ENCODE data around the gene ADAM12.

The ADAM12 gene

GRCh38 chr10:126046831-126047230 lies 341.4 kb downstream of the ADAM12 start:
- no peak overlapping the region for H3K9ac ChIP-seq (ENCODE audit: insufficient read length, low read depth)
- TF ChIP-seq ZNF274 (IDR thresholded peaks at IDR 0.05; ENCODE audit: low read depth, low read length) (no peak), YY1 (IDR thresholded peaks at IDR 0.05; ENCODE audit: insufficient read depth, insufficient read length) (no peak), SUZ12 (IDR thresholded peaks at IDR 0.05; ENCODE audit: extremely low read depth, insufficient read depth, insufficient read length) (no peak)
- H3K4me1 ChIP-seq (ENCODE audit: insufficient read depth, insufficient read length) = no peaks in the 10 kb centered on the region
- H3K4me3 ChIP-seq (ENCODE audit: insufficient read length, low read depth) = no peak overlapping the region
- no peak for DNase-seq (ENCODE audit: low read depth, low spot score)
- no peaks in the 10 kb centered on the region for H3K9me3 ChIP-seq (ENCODE audit: insufficient read depth, low read length)
- no peaks in the 10 kb centered on the region for H3K27me3 ChIP-seq (ENCODE audit: insufficient read depth, insufficient read length)
- no peaks in the 10 kb centered on the region for H3K36me3 ChIP-seq (ENCODE audit: insufficient read depth, insufficient read length, low read length)

- H3K27me3 ChIP-seq (ENCODE audit: insufficient read depth, insufficient read length) = no peaks in the 10 kb centered on the region
- TF ChIP-seq SUZ12 (IDR thresholded peaks at IDR 0.05; ENCODE audit: extremely low read depth, insufficient read depth, insufficient read length) (no peak), ZNF274 (IDR thresholded peaks at IDR 0.05; ENCODE audit: low read depth, low read length) (no peak), YY1 (IDR thresholded peaks at IDR 0.05; ENCODE audit: insufficient read depth, insufficient read length) (no peak)
- H3K4me3 ChIP-seq (ENCODE audit: insufficient read length, low read depth) = no peak overlapping the region
- no peaks in the 10 kb centered on the region for H3K9me3 ChIP-seq (ENCODE audit: insufficient read depth, low read length)
- H3K36me3 ChIP-seq (ENCODE audit: insufficient read depth, insufficient read length, low read length) = no peaks in the 10 kb centered on the region
- DNase-seq (ENCODE audit: low read depth, low spot score) = no peak
- no peaks in the 10 kb centered on the region for H3K4me1 ChIP-seq (ENCODE audit: insufficient read depth, insufficient read length)
- no peak overlapping the region for H3K9ac ChIP-seq (ENCODE audit: insufficient read length, low read depth)
Measured at GRCh38 chr10:126045861-126046260, 342.4 kb downstream of the ADAM12 start.

DNA sequence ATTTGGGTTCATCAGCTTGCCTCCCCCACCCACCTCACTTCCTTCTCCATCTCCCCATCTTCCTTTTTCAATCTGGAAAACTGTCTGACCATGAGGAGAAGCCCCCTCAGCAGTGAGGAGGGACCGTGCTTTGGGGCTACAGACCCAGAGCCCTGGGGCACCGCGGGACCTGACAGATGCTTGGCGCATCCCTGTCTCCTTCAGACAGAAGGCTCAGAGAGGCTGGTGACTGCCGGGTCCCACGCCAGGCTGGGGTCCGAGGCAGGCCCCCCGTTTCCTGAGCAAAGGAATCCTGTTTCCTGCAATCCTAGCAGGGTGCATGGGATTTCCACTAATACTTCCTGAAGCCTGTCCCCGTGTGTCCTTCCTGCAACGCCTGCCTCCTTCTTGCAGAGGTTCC lies 344.9 kb downstream of the ADAM12 start:
- no peaks in the 10 kb centered on the region for H3K27me3 ChIP-seq (ENCODE audit: insufficient read depth, insufficient read length)
- no peaks in the 10 kb centered on the region for H3K4me1 ChIP-seq (ENCODE audit: insufficient read depth, insufficient read length)
- H3K9ac ChIP-seq (ENCODE audit: insufficient read length, low read depth) = no peak overlapping the region
- H3K36me3 ChIP-seq (ENCODE audit: insufficient read depth, insufficient read length, low read length) = no peaks in the 10 kb centered on the region
- no peak for TF ChIP-seq YY1 (IDR thresholded peaks at IDR 0.05; ENCODE audit: insufficient read depth, insufficient read length)
- DNase-seq (ENCODE audit: low read depth, low spot score) = no peak
- H3K4me3 ChIP-seq (ENCODE audit: insufficient read length, low read depth) = no peak overlapping the region
- H3K9me3 ChIP-seq (ENCODE audit: insufficient read depth, low read length) = no peaks in the 10 kb centered on the region

DNA sequence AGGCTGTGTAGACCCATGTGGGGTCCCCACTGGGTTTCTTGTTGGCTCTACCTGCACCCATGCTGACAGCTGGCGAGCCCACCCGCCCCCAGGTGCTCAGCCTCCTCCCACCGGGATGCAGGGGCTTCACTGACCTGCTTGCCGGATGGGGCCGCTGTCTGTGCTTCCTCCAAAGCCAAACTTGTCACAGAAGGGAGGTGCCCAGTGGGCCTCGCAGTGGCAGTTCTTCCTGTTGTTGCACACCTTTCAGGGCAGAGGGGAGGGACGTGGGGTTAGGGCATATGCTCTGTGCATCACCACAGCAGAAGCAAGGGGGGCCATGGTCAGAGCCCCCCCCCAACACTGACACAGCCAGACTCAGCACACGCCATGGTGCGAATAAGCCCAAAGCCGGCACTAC lies 345.4 kb downstream of the ADAM12 start:
- no peaks in the 10 kb centered on the region for H3K36me3 ChIP-seq (ENCODE audit: insufficient read depth, insufficient read length, low read length)
- no peak overlapping the region for H3K4me3 ChIP-seq (ENCODE audit: insufficient read length, low read depth)
- H3K9ac ChIP-seq (ENCODE audit: insufficient read length, low read depth) = no peak overlapping the region
- no peaks in the 10 kb centered on the region for H3K27me3 ChIP-seq (ENCODE audit: insufficient read depth, insufficient read length)
- H3K9me3 ChIP-seq (ENCODE audit: insufficient read depth, low read length) = no peaks in the 10 kb centered on the region
- TF ChIP-seq YY1 (IDR thresholded peaks at IDR 0.05; ENCODE audit: insufficient read depth, insufficient read length) = no peak
- TF ChIP-seq SUZ12 (IDR thresholded peaks at IDR 0.05; ENCODE audit: extremely low read depth, insufficient read depth, insufficient read length) = no peak
- no peak for TF ChIP-seq ZNF274 (IDR thresholded peaks at IDR 0.05; ENCODE audit: low read depth, low read length)
- no peak for DNase-seq (ENCODE audit: low read depth, low spot score)
- no peaks in the 10 kb centered on the region for H3K4me1 ChIP-seq (ENCODE audit: insufficient read depth, insufficient read length)

- Histone ChIP-seq H3K9ac (ENCODE audit: insufficient read length, low read depth) (no peak overlapping the region), H3K36me3 (ENCODE audit: insufficient read depth, insufficient read length, low read length) (no peaks in the 10 kb centered on the region), H3K4me3 (ENCODE audit: insufficient read length, low read depth) (no peak overlapping the region), H3K4me1 (ENCODE audit: insufficient read depth, insufficient read length) (peaks cover 2% of the 10 kb centered on the region), H3K9me3 (ENCODE audit: insufficient read depth, low read length) (no peaks in the 10 kb centered on the region), H3K27me3 (ENCODE audit: insufficient read depth, insufficient read length) (no peaks in the 10 kb centered on the region)
- DNase-seq (ENCODE audit: low read depth, low spot score) = no peak
- no peak for TF ChIP-seq SUZ12 (IDR thresholded peaks at IDR 0.05; ENCODE audit: extremely low read depth, insufficient read depth, insufficient read length)
- TF ChIP-seq ZNF274 (IDR thresholded peaks at IDR 0.05; ENCODE audit: low read depth, low read length) = no peak
- no peak for TF ChIP-seq YY1 (IDR thresholded peaks at IDR 0.05; ENCODE audit: insufficient read depth, insufficient read length)
Measured at GRCh38 chr10:126042354-126042753, 345.9 kb downstream of the ADAM12 start.

GRCh38 chr10:126041804-126042231 lies 346.5 kb downstream of the ADAM12 start:
- Histone ChIP-seq H3K4me1 (ENCODE audit: insufficient read depth, insufficient read length) (peaks cover 2% of the 10 kb centered on the region), H3K36me3 (ENCODE audit: insufficient read depth, insufficient read length, low read length) (no peaks in the 10 kb centered on the region), H3K4me3 (ENCODE audit: insufficient read length, low read depth) (no peak overlapping the region), H3K27me3 (ENCODE audit: insufficient read depth, insufficient read length) (no peaks in the 10 kb centered on the region), H3K9me3 (ENCODE audit: insufficient read depth, low read length) (no peaks in the 10 kb centered on the region), H3K9ac (ENCODE audit: insufficient read length, low read depth) (no peak overlapping the region)
- TF ChIP-seq YY1 (IDR thresholded peaks at IDR 0.05; ENCODE audit: insufficient read depth, insufficient read length) (no peak), SUZ12 (IDR thresholded peaks at IDR 0.05; ENCODE audit: extremely low read depth, insufficient read depth, insufficient read length) (no peak), ZNF274 (IDR thresholded peaks at IDR 0.05; ENCODE audit: low read depth, low read length) (no peak)
- peak; percentile 33 for DNase-seq (ENCODE audit: low read depth, low spot score)

- no peak overlapping the region for H3K4me3 ChIP-seq (ENCODE audit: insufficient read length, low read depth)
- DNase-seq (ENCODE audit: low read depth, low spot score) = no peak
- no peaks in the 10 kb centered on the region for H3K9me3 ChIP-seq (ENCODE audit: insufficient read depth, low read length)
- TF ChIP-seq SUZ12 (IDR thresholded peaks at IDR 0.05; ENCODE audit: extremely low read depth, insufficient read depth, insufficient read length) (no peak), YY1 (IDR thresholded peaks at IDR 0.05; ENCODE audit: insufficient read depth, insufficient read length) (no peak), ZNF274 (IDR thresholded peaks at IDR 0.05; ENCODE audit: low read depth, low read length) (no peak)
- no peaks in the 10 kb centered on the region for H3K27me3 ChIP-seq (ENCODE audit: insufficient read depth, insufficient read length)
- peaks cover 2% of the 10 kb centered on the region for H3K4me1 ChIP-seq (ENCODE audit: insufficient read depth, insufficient read length)
- H3K36me3 ChIP-seq (ENCODE audit: insufficient read depth, insufficient read length, low read length) = no peaks in the 10 kb centered on the region
- H3K9ac ChIP-seq (ENCODE audit: insufficient read length, low read depth) = no peak overlapping the region
Measured at GRCh38 chr10:126041117-126041516, 347.2 kb downstream of the ADAM12 start.

DNA sequence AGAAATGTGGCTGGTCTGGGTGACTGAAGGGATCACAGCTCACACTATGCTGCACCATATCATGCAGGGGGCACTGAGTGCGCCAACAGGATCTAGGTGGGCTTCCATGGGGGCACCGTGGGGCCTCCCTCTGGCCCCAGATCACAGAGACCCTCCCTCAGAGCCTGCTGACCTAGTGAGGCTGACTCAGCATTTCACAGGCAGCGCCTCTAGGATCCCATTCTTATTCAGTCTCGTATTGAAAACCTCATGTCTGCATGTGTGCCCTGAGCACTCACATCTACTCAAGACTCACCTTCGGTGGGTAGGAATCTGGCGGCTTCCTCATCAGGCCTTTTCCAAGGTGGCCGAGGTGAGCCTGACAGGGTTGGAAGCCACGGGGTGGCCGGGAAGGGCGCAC lies 350.3 kb downstream of the ADAM12 start:
- DNase-seq (ENCODE audit: low read depth, low spot score) = no peak
- Histone ChIP-seq H3K27me3 (ENCODE audit: insufficient read depth, insufficient read length) (no peaks in the 10 kb centered on the region), H3K9me3 (ENCODE audit: insufficient read depth, low read length) (peaks cover 14% of the 10 kb centered on the region), H3K36me3 (ENCODE audit: insufficient read depth, insufficient read length, low read length) (no peaks in the 10 kb centered on the region), H3K9ac (ENCODE audit: insufficient read length, low read depth) (no peak overlapping the region), H3K4me3 (ENCODE audit: insufficient read length, low read depth) (no peak overlapping the region), H3K4me1 (ENCODE audit: insufficient read depth, insufficient read length) (peaks cover 2% of the 10 kb centered on the region)
- TF ChIP-seq YY1 (IDR thresholded peaks at IDR 0.05; ENCODE audit: insufficient read depth, insufficient read length) = no peak

Data from NT2/D1 (cell line).